T-cell (primary cell): ENCODE measurements around the gene USP14. TPM values are rescaled to one million over a fixed set of nuclear protein-coding genes. Genes with fewer than 3 reads are reported as not detected.

ENCODE experiments used
- ATAC-seq, 4 experiments: fragments of 200-7000 bp in 3 of 4; fragments of 150-1000 bp in 1 of 4; cut with Tn5 transposase; replicated peaks in 1 of 4; 1 replicate in 3 of 4; 2 replicates in 1 of 4; pipeline ENCODE4 v1.10.0; 2021; ENCODE audit warnings: moderate library complexity in 3 of 4, mild to moderate bottlenecking in 2 of 4, moderate number of reproducible peaks in 1 of 4
- CTCF ChIA-PET, 2 donors: fragments of 300-600 bp; sonication (Branson Sonifier 250); formaldehyde crosslinking; loops; one replicate each; lab custom pipeline; 2022; ENCODE audit warnings: antibody characterized with exemption in 2 of 2; lab: Charles Lee
- POLR2A ChIA-PET, 2 donors: fragments of 300-600 bp; sonication (Branson Sonifier 250); formaldehyde crosslinking; loops; one replicate each; lab custom pipeline; 2022; ENCODE audit warnings: antibody characterized with exemption in 2 of 2; lab: Charles Lee
- DNase-seq, 35 experiments: peaks; one replicate each; pipeline versions ENCODE4 v3.0.0 to v3.0.0-alpha.2; 2013 to 2023
- H3K27ac ChIP-seq: one replicate; pipeline ENCODE4 v1.5.1; 2013; ENCODE audit warnings: low read length
- H3K27me3 ChIP-seq, 2 experiments: replicated peaks in 1 of 2; 1 replicate in 1 of 2; 2 replicates in 1 of 2; pipeline versions ENCODE4 v1.6.1 to v1.7.0; 2013; ENCODE audit warnings: low read length in 1 of 2, mixed read lengths in 1 of 2; ENCODE audit not compliant: control insufficient read depth in 2 of 2, insufficient read depth in 2 of 2; ENCODE audit errors: extremely low read depth in 1 of 2
- H3K36me3 ChIP-seq, 2 donors: 1 replicate in 1 of 2; 2 replicates in 1 of 2; pipeline versions ENCODE4 v1.6.1 to v1.7.0; 2013; ENCODE audit warnings: low read length in 1 of 2; ENCODE audit not compliant: control insufficient read depth in 2 of 2, insufficient read depth in 1 of 2; ENCODE audit errors: extremely low read depth in 1 of 2
- H3K4me1 ChIP-seq, 2 experiments: 1 replicate in 1 of 2; 2 replicates in 1 of 2; pipeline versions ENCODE4 v1.6.1 to v1.7.0; 2013; ENCODE audit warnings: low read length in 2 of 2, mixed read lengths in 1 of 2; ENCODE audit not compliant: insufficient read depth in 2 of 2, control insufficient read depth in 1 of 2; ENCODE audit errors: extremely low read depth in 1 of 2
- H3K4me3 ChIP-seq, 2 donors: 1 replicate in 1 of 2; 2 replicates in 1 of 2; pipeline versions ENCODE4 v1.5.1 to v1.7.0; 2013; ENCODE audit warnings: mild to moderate bottlenecking in 2 of 2, low read length in 1 of 2, moderate library complexity in 1 of 2; ENCODE audit not compliant: control insufficient read depth in 1 of 2; ENCODE audit errors: extremely low read depth in 1 of 2
- H3K9me3 ChIP-seq: 2 replicates; pipeline ENCODE4 v1.7.0; 2013
- H3K27ac Mint-ChIP-seq, 2 donors: one replicate each; pipeline ENCODE4 v1.8.0; 2020 to 2021; ENCODE audit warnings: mild to moderate bottlenecking in 2 of 2, mixed read lengths in 2 of 2
- H3K27me3 Mint-ChIP-seq, 2 donors: one replicate each; pipeline ENCODE4 v1.8.0; 2021 to 2022; ENCODE audit warnings: mixed read lengths in 2 of 2
- H3K36me3 Mint-ChIP-seq: one replicate; pipeline ENCODE4 v1.8.0; 2021; ENCODE audit warnings: mixed read lengths
- H3K4me1 Mint-ChIP-seq, 3 donors: one replicate each; pipeline ENCODE4 v1.8.0; 2020 to 2022; ENCODE audit warnings: mixed read lengths in 3 of 3, mild to moderate bottlenecking in 1 of 3
- H3K4me3 Mint-ChIP-seq, 3 donors: one replicate each; pipeline ENCODE4 v1.8.0; 2020 to 2022; ENCODE audit warnings: mild to moderate bottlenecking in 3 of 3, mixed read lengths in 3 of 3, moderate library complexity in 3 of 3
- H3K9me3 Mint-ChIP-seq, 3 donors: one replicate each; pipeline ENCODE4 v1.8.0; 2020 to 2022; ENCODE audit warnings: mixed read lengths in 3 of 3
- WGBS: methylation state at CpG from one replicate; pipeline ENCODE4 v1.1.5; 2013; ENCODE audit warnings: missing lambda C conversion rate; ENCODE audit not compliant: insufficient coverage; 5-methylcytosine and 5-hydroxymethylcytosine counted together
- total RNA-seq, 35 experiments: library from RNA in 6 of 35; stranded (reverse) in 6 of 35; fragments of 120-200 nt in 1 of 35; gene quantifications; one replicate each; pipeline versions ENCODE4 v1.2.1 to v1.2.4 and lab custom pipeline; 2013 to 2026

Gene USP14
- total RNA-seq, 5 donors from 2014 or later (not counting 1 experiment from before 2014, with no cell fraction given), result 36.8 to 48.0 (median 38.0) TPM

- no peaks in the 10 kb centered on the region for H3K27me3 Mint-ChIP-seq
- Histone ChIP-seq H3K9me3 (no peaks in the 10 kb centered on the region), H3K4me3 (no peak overlapping the region), H3K36me3 (peaks cover 0 to 28% of the 10 kb centered on the region in 2 donors), H3K27ac (no peak overlapping the region), H3K27me3 (no peaks in the 10 kb centered on the region), H3K4me1 (no peaks in the 10 kb centered on the region)
- no peak overlapping the region for H3K27ac Mint-ChIP-seq
- DNase-seq, result no peak
- no peak overlapping the region for H3K4me3 Mint-ChIP-seq
- H3K36me3 Mint-ChIP-seq, result peaks cover 47% of the 10 kb centered on the region
- 100% methylated on average over 1 of the region's 4 CpGs for WGBS
- ATAC-seq, result no peak
- no peaks in the 10 kb centered on the region for H3K9me3 Mint-ChIP-seq
- no peaks in the 10 kb centered on the region for H3K4me1 Mint-ChIP-seq
- ChIA-PET POLR2A (no interaction called here), CTCF (interaction anchor here in 1 of 2 donors (0.6 kb wide), 1 partner anchor 43 kb away, joined by 5 read pairs; no protein-coding TSS in a partner anchor)
Observed at GRCh38 chr18:227902-228301, 69.5 kb downstream of the USP14 start.

- peaks cover 0 to 23% of the 10 kb centered on the region in 2 donors for H3K36me3 ChIP-seq
- no peak overlapping the region for H3K4me3 ChIP-seq
- Mint-ChIP-seq H3K36me3 (peaks cover 46% of the 10 kb centered on the region), H3K4me3 (no peak overlapping the region), H3K27ac (peak overlapping the region in 1 of 2 donors; percentile 1), H3K4me1 (peaks cover 0 to 2% (median 0%) of the 10 kb centered on the region in 3 donors), H3K27me3 (no peaks in the 10 kb centered on the region), H3K9me3 (no peaks in the 10 kb centered on the region)
- 100% methylated on average over 1 of the region's 1 CpG for WGBS
- DNase-seq, result no peak
- H3K4me1 ChIP-seq, result no peaks in the 10 kb centered on the region
- CTCF ChIA-PET, result no interaction called here
- POLR2A ChIA-PET, result no interaction called here
- no peaks in the 10 kb centered on the region for H3K9me3 ChIP-seq
- no peak for ATAC-seq
- no peaks in the 10 kb centered on the region for H3K27me3 ChIP-seq
- H3K27ac ChIP-seq, result no peak overlapping the region
Observed at GRCh38 chr18:228586-228985, 70.2 kb downstream of the USP14 start.

GRCh38 chr18:231563-231962 lies 73.2 kb downstream of the USP14 start:
- Histone ChIP-seq H3K4me3 (no peak overlapping the region), H3K36me3 (no peaks in the 10 kb centered on the region), H3K9me3 (no peaks in the 10 kb centered on the region), H3K27ac (no peak overlapping the region), H3K4me1 (no peaks in the 10 kb centered on the region), H3K27me3 (no peaks in the 10 kb centered on the region)
- Mint-ChIP-seq H3K4me3 (no peak overlapping the region), H3K9me3 (no peaks in the 10 kb centered on the region), H3K27ac (no peak overlapping the region), H3K27me3 (no peaks in the 10 kb centered on the region), H3K4me1 (peaks cover 0 to 8% (median 0%) of the 10 kb centered on the region in 3 donors), H3K36me3 (peaks cover 34% of the 10 kb centered on the region)
- no peak for ATAC-seq
- ChIA-PET CTCF (no interaction called here), POLR2A (no interaction called here)
- no peak for DNase-seq
- WGBS, result no CpG with 5 or more reads among the region's 1 CpG

- Mint-ChIP-seq H3K4me3 (no peak overlapping the region), H3K36me3 (peaks cover 32% of the 10 kb centered on the region), H3K27ac (no peak overlapping the region), H3K9me3 (no peaks in the 10 kb centered on the region), H3K27me3 (no peaks in the 10 kb centered on the region), H3K4me1 (peaks cover 0 to 5% (median 0%) of the 10 kb centered on the region in 3 donors)
- DNase-seq (no peak), ATAC-seq (no peak)
- Histone ChIP-seq H3K27me3 (no peaks in the 10 kb centered on the region), H3K9me3 (no peaks in the 10 kb centered on the region), H3K4me3 (no peak overlapping the region), H3K36me3 (peaks cover 0 to 40% of the 10 kb centered on the region in 2 donors), H3K27ac (no peak overlapping the region), H3K4me1 (no peaks in the 10 kb centered on the region)
- CTCF ChIA-PET, result no interaction called here
- POLR2A ChIA-PET, result no interaction called here
- WGBS, result no CpG with 5 or more reads among the region's 1 CpG
Observed at GRCh38 chr18:240175-240574, 81.8 kb downstream of the USP14 start.

- Mint-ChIP-seq H3K4me3 (no peak overlapping the region), H3K27me3 (no peaks in the 10 kb centered on the region), H3K36me3 (peaks cover 53% of the 10 kb centered on the region)
Observed at GRCh38 chr18:245282-245847, 87.0 kb downstream of the USP14 start.

GRCh38 chr18:248053-248452 lies 89.7 kb downstream of the USP14 start:
- no peak for DNase-seq
- Histone ChIP-seq H3K27me3 (no peaks in the 10 kb centered on the region), H3K36me3 (peaks cover 3 to 70% of the 10 kb centered on the region in 2 donors), H3K27ac (no peak overlapping the region), H3K9me3 (no peaks in the 10 kb centered on the region), H3K4me1 (no peaks in the 10 kb centered on the region), H3K4me3 (no peak overlapping the region)
- POLR2A ChIA-PET, result interaction anchor here in 1 of 2 donors (1.0 kb wide), 1 partner anchor 14 kb away, joined by 3 read pairs; no protein-coding TSS in a partner anchor
- Mint-ChIP-seq H3K4me1 (peaks cover 0 to 5% (median 0%) of the 10 kb centered on the region in 3 donors), H3K36me3 (peaks cover 59% of the 10 kb centered on the region), H3K4me3 (no peak overlapping the region), H3K27ac (no peak overlapping the region), H3K27me3 (no peaks in the 10 kb centered on the region), H3K9me3 (no peaks in the 10 kb centered on the region)
- no peak for ATAC-seq
- CTCF ChIA-PET, result interaction anchor here in 1 of 2 donors (1.0 kb wide), 1 partner anchor 20 kb away, joined by 3 read pairs; the partner anchor contains the start of gene THOC1
- WGBS, result 100% methylated on average over 2 of the region's 4 CpGs

More at GRCh38 chr18:245282-245847, 87.0 kb downstream of the USP14 start:
- Mint-ChIP-seq H3K27ac (no peak overlapping the region), H3K4me1 (peaks cover 0 to 5% (median 0%) of the 10 kb centered on the region in 3 donors), H3K9me3 (no peaks in the 10 kb centered on the region)
- POLR2A ChIA-PET, result no interaction called here
- no peaks in the 10 kb centered on the region for H3K4me1 ChIP-seq
- ATAC-seq (no peak), DNase-seq (no peak)
- peaks cover 3 to 68% of the 10 kb centered on the region in 2 donors for H3K36me3 ChIP-seq
- no peaks in the 10 kb centered on the region for H3K27me3 ChIP-seq
- H3K9me3 ChIP-seq, result no peaks in the 10 kb centered on the region
- CTCF ChIA-PET, result no interaction called here
- H3K4me3 ChIP-seq, result no peak overlapping the region
- no peak overlapping the region for H3K27ac ChIP-seq
- no CpG with 5 or more reads among the region's 2 CpGs for WGBS
